IPS DF 6.9 (cell line): Measurements from ENCODE around the gene METTL16.

ENCODE experiments used
- DNase-seq: peaks from one replicate; pipeline ENCODE4 v3.0.0-alpha.2; 2013; ENCODE audit warnings: low read depth, low spot score
- H3K27ac ChIP-seq: one replicate; pipeline ENCODE4 v1.5.1; 2013; ENCODE audit warnings: low read length, control low read depth
- H3K27me3 ChIP-seq: 2 replicates; pipeline ENCODE4 v1.6.1; 2013; ENCODE audit warnings: mild to moderate bottlenecking, low read length; ENCODE audit not compliant: control insufficient read depth, insufficient read depth
- H3K36me3 ChIP-seq: 2 replicates; pipeline ENCODE4 v1.6.1; 2013; ENCODE audit warnings: low read length; ENCODE audit not compliant: control insufficient read depth, insufficient read depth
- H3K4me1 ChIP-seq: 2 replicates; pipeline ENCODE4 v1.6.1; 2013; ENCODE audit warnings: low read length; ENCODE audit not compliant: control insufficient read depth, insufficient read depth
- H3K4me3 ChIP-seq: 2 replicates; pipeline ENCODE4 v1.5.1; 2013; ENCODE audit warnings: mild to moderate bottlenecking, low read length
- H3K9me3 ChIP-seq: 2 replicates; pipeline ENCODE4 v1.6.1; 2013; ENCODE audit warnings: low read length, inconsistent platforms; ENCODE audit not compliant: control insufficient read depth, insufficient read depth
- WGBS: extraction: QIAGEN DNeasy Blood & Tissue Kit; methylation state at CpG from one replicate; pipeline ENCODE4 v1.1.7; 2013; ENCODE audit warnings: mixed read lengths, missing lambda C conversion rate; ENCODE audit not compliant: insufficient read length, insufficient coverage; 5-methylcytosine and 5-hydroxymethylcytosine counted together

METTL16 gene

GRCh38 chr17:2419486-2419885 lies 92.2 kb downstream of the METTL16 start:
- no CpG with 5 or more reads among the region's 6 CpGs for WGBS
- H3K4me1 ChIP-seq = no peaks in the 10 kb centered on the region
- no peak overlapping the region for H3K4me3 ChIP-seq
- H3K27me3 ChIP-seq = no peaks in the 10 kb centered on the region
- peaks cover 6% of the 10 kb centered on the region; the same call in 1 of the 2 replicates for H3K36me3 ChIP-seq
- no peaks in the 10 kb centered on the region for H3K9me3 ChIP-seq
- no peak overlapping the region for H3K27ac ChIP-seq
- DNase-seq = no peak

- Histone ChIP-seq H3K27ac (no peak overlapping the region), H3K4me1 (no peaks in the 10 kb centered on the region), H3K4me3 (no peak overlapping the region), H3K36me3 (peaks cover 9% of the 10 kb centered on the region; the same call in 1 of the 2 replicates), H3K27me3 (no peaks in the 10 kb centered on the region), H3K9me3 (no peaks in the 10 kb centered on the region)
- DNase-seq = no peak
- WGBS = no CpG with 5 or more reads among the region's 7 CpGs
Observed at GRCh38 chr17:2418572-2418971, 93.1 kb downstream of the METTL16 start.

- no peak for DNase-seq
- no CpG with 5 or more reads among the region's 19 CpGs for WGBS
- Histone ChIP-seq H3K9me3 (no peaks in the 10 kb centered on the region), H3K27me3 (no peaks in the 10 kb centered on the region), H3K4me1 (no peaks in the 10 kb centered on the region), H3K36me3 (peaks cover 9% of the 10 kb centered on the region; the same call in 1 of the 2 replicates), H3K4me3 (no peak overlapping the region), H3K27ac (no peak overlapping the region)
Observed at GRCh38 chr17:2416010-2416734, 95.5 kb downstream of the METTL16 start.

GRCh38 chr17:2415081-2415480 lies 96.6 kb downstream of the METTL16 start:
- Histone ChIP-seq H3K4me3 (no peak overlapping the region), H3K36me3 (peaks cover 8% of the 10 kb centered on the region; the same call in 1 of the 2 replicates), H3K27ac (no peak overlapping the region), H3K27me3 (no peaks in the 10 kb centered on the region), H3K4me1 (no peaks in the 10 kb centered on the region), H3K9me3 (no peaks in the 10 kb centered on the region)
- DNase-seq = no peak
- no CpG with 5 or more reads among the region's 9 CpGs for WGBS

- H3K9me3 ChIP-seq = no peaks in the 10 kb centered on the region
- WGBS = no CpG with 5 or more reads among the region's 22 CpGs
- no peak overlapping the region for H3K27ac ChIP-seq
- no peak for DNase-seq
- H3K4me3 ChIP-seq = no peak overlapping the region
- H3K27me3 ChIP-seq = no peaks in the 10 kb centered on the region
- H3K4me1 ChIP-seq = no peaks in the 10 kb centered on the region
- H3K36me3 ChIP-seq = peaks cover 6% of the 10 kb centered on the region; the same call in 1 of the 2 replicates
Observed at GRCh38 chr17:2414446-2415064, 97.1 kb downstream of the METTL16 start.

GRCh38 chr17:2412561-2413021 lies 99.1 kb downstream of the METTL16 start:
- Histone ChIP-seq H3K27ac (no peak overlapping the region), H3K36me3 (peaks cover 3% of the 10 kb centered on the region; the same call in 1 of the 2 replicates), H3K4me1 (no peaks in the 10 kb centered on the region), H3K9me3 (no peaks in the 10 kb centered on the region), H3K27me3 (no peaks in the 10 kb centered on the region), H3K4me3 (no peak overlapping the region)
- no CpG with 5 or more reads among the region's 2 CpGs for WGBS
- DNase-seq = no peak

GRCh38 chr17:2410951-2411350 lies 100.7 kb downstream of the METTL16 start:
- no peak for DNase-seq
- Histone ChIP-seq H3K4me1 (no peaks in the 10 kb centered on the region), H3K27ac (no peak overlapping the region), H3K27me3 (no peaks in the 10 kb centered on the region), H3K36me3 (peaks cover 3% of the 10 kb centered on the region; the same call in 1 of the 2 replicates), H3K9me3 (no peaks in the 10 kb centered on the region), H3K4me3 (no peak overlapping the region)
- no CpG with 5 or more reads among the region's 7 CpGs for whole genome bisulfite sequencing

- Histone ChIP-seq H3K4me3 (no peak overlapping the region), H3K9me3 (no peaks in the 10 kb centered on the region), H3K27ac (no peak overlapping the region), H3K4me1 (no peaks in the 10 kb centered on the region), H3K36me3 (no peaks in the 10 kb centered on the region), H3K27me3 (no peaks in the 10 kb centered on the region)
- no peak for DNase-seq
- no CpG with 5 or more reads among the region's 15 CpGs for WGBS
Observed at GRCh38 chr17:2406903-2407790, 104.5 kb downstream of the METTL16 start.

GRCh38 chr17:2406271-2406902 lies 105.3 kb downstream of the METTL16 start:
- Histone ChIP-seq H3K36me3 (no peaks in the 10 kb centered on the region), H3K27me3 (no peaks in the 10 kb centered on the region), H3K9me3 (no peaks in the 10 kb centered on the region), H3K4me3 (no peak overlapping the region), H3K27ac (no peak overlapping the region), H3K4me1 (no peaks in the 10 kb centered on the region)
- WGBS = no CpG with 5 or more reads among the region's 8 CpGs
- DNase-seq = no peak
